HG03025 (cell line): ENCODE measurements around the gene TUBE1.
"Not testable (repeated sequence)": the region's sequence is repeated elsewhere in the genome, so short reads cannot be mapped to it uniquely, and the experiment has no call there.

Source experiments
- ATAC-seq: cut with Tn5 transposase; IDR thresholded peaks from one replicate; pipeline ENCODE4 v1.9.1; 2021; ENCODE audit warnings: mild to moderate bottlenecking, moderate library complexity; ENCODE audit not compliant: unreplicated experiment, low FRiP score

The TUBE1 gene

DNA sequence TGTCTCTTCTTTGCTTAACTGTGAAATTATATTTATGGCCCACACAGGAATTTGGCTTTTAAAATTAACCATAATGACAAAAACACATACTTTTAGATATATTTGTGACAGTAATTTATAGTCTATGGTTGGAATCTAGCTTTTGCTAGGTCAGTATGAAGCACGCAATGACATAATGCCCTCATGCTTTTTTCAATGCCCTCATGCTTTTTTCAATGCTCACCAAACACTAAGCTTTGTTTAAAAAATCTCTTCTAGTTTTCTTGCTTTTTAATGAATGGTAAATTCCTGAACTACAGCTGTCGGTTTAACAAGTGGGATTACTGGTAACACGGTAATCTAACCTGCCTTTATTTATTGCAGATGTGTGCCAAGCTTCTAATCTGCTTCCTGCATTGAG is 20.7 kb downstream of the TUBE1 start:
- ATAC-seq, result no peak

DNA sequence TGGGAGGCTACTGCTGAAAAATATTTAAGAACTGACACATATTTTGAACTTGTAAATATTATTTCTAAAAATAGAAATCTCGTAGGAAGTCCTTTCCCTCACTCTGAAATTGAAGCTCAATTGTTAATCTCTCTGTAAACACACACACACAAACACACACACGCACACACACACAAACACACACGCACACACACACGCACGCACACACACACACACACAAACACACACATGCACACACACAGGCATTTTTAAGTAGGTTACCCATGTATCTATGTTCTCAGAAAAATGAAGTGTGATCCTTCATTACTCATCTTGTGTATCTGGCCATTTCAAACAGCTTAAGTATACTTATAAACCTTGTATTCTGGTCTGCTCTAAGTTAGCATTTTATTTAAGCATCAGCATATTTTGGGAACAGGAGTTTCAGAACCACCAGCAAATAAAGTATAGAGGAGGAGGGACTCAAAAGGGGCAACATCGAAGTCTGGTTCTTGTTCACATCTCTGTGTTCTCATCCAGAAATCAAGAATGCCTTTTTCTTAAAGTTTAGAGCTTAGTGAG is 21.8 kb downstream of the TUBE1 start:
- no peak for ATAC-seq

DNA sequence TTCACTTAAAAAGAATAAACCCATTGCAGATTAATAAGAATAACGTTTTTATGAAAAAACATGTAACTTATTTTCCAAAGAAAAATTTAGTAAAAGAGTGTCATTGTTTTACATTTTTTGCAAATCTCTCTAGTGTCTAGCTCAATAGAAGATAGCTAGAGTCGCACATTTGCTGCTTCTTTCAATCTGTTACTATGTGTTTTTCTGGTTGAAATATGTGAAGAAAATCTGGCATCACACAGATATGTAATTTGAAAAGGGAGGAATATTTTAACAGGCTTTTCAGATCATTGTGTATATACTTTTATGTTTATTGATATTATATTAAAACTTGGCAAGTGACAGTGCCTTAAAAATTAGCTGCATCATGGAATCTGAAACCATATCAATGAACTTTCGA is 24.3 kb downstream of the TUBE1 start:
- no peak for ATAC-seq

DNA sequence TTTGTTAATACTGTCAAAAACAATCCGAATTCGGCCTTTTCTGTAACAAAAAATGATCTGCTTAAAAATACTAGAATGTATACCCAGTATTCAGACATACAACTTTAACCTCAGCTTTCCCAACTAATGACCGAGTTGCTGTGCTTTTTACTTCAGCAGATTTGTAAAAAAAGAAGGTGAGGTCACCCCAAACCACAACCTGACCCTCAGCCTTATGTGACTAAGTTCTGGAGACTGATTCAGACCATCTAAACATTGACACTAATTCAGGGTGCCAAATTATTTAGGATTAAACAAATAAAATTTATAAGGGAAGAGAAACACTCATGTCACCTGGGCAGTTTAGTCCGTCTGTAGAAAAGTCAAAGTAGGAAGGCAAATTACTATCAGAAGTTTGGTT is 25.7 kb downstream of the TUBE1 start:
- ATAC-seq, result no peak

DNA sequence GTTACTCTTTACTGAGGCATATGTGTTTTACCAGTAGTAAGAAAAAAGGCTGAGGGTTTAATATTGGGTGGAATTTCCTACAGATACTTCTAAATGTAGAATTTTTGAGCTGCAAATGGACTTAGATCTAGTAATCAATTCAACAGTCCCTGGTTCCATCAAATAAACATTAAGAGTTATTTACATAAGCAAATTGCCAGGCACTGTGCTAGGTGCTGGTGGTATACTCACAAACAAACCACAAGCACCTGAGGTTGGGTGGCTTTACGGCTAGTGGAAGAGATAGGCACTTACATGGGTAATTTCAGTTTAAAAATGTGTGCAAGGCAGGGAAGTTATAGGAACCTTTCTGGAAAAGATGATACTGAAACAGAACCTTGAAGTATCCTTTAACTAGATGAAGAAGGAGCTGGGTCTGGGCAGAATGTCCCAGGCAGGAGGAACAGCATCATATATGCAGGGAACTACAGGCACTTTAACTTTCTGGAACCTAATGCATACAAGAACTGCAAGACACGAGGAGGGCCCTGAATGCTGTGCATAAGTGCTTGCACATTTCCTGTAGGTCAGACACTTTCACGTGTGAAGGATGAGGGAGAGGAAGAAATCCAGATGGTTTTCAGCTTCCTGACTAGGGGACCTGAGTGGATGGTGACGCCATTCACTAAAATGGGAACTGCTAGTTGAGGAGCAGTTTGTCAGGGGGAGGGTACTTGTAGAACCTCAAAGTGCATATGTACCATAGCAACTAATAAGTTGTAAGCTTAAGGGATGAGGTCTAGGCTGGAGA is 28.8 kb downstream of the TUBE1 start:
- no peak for ATAC-seq

DNA sequence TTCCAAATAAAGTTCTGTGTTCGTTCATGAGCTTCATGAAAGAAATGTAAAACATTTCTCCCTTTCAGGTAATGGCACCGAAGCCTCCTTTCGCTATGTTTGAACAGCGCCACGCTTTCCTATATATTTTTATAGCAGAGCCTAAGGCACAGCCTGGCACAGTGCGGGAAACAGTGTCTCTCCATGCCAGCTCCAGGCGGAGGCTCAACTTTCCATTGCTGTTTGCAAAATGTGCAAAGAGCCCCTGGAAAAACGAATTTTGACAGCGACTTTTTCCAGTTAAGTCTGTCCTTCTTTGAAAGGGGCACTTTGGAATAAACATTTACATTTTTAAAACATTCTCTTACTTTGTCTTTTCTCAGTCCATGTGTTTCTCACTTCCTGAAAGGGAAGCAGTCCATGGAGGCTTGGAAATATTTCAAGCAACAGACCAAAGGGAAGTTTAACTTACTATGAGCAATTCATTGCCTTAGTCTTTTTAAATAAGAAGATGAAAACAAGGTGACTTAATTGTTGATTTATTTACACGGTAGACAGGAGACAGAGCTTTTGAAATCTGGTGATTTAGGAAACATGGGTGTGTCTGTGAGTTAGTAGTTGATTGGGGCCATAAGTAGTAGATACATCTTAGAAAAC is 32.6 kb downstream of the TUBE1 start:
- no peak for ATAC-seq

DNA sequence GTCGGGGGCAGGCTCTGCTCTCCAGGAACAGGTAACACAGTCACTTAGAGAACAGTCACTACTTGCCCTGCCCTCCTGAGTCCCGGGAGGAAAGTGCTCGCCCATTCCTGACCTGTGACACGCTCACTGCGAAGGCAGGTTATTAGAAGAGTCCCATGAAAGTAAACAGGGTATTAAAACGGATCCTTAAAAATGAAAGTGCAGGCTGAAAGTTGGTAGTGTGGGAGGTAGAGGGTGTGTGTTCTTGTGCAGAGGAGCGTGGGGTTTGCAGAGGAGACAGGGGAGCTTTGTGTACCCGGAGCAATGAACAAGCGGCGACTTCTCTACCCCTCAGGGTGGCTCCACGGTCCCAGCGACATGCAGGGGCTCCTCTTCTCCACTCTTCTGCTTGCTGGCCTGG is 33.3 kb downstream of the TUBE1 start, which contains the start of gene CCN6:
Gene CCN6 (plus strand): TSS at position 104 of the 400 bp plus-strand sequence. CDS start 254 bp downstream, at position 358.
- ATAC-seq, result no peak

DNA sequence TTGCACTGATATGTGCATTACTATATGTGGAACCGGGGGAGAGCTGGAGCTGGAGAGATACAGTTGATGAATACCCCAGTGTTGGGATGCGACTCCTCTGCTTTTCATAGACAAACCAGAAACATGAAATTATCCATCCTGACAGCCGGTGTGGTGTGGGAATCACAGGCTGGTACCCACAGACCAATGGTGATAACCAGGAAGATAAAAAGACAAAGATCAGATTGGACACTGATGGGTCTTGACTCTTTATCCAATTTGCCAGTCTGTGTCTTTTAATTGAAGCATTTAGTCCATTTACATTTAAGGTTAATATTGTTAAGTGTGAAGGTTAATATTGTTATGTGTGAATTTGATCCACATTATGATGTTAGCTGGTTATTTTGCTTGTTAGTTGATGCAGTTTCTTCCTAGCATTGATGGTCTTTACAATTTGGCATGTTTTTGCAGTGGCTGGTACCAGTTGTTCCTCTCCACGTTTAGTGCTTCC is 36.0 kb downstream of the TUBE1 start:
- not testable (repeated sequence) for ATAC-seq

DNA sequence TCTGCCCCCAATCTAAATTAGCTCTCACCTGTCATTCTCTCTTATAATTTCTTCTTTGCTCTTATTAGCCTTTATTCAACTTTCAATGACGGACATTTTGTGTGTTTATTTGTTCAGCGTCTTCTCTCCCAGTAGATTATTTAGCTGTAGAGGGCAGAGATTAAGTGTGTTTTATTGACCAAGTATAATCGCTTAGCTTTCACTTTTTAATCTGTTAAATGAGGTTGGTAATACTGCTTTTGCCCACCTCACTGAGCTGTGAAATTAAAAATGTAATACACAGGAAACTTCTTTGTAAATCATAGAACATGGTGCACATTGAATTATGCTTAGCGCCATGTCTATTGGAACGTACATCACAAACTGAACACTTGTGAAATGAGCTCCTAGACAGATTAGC is 36.9 kb downstream of the TUBE1 start:
- no peak for ATAC-seq

DNA sequence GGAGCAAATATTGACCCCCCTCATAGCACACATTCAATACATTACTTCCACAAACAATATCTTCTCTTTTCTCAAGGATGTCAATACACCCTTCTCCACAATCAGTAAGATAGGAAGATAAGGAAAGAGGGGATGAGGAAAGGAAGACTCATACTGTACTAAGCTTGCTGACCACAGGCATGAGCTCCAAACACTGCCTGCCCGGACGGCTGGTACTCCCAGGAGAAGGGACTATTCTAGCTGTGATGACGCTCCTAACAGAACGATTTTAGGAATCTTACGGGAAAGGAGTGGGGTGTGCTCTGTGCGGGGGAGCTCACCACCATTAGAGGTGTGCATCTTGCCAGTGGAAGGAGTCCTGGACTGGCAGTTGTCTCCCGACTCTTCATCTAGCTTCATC is 37.3 kb downstream of the TUBE1 start:
- ATAC-seq, result no peak

DNA sequence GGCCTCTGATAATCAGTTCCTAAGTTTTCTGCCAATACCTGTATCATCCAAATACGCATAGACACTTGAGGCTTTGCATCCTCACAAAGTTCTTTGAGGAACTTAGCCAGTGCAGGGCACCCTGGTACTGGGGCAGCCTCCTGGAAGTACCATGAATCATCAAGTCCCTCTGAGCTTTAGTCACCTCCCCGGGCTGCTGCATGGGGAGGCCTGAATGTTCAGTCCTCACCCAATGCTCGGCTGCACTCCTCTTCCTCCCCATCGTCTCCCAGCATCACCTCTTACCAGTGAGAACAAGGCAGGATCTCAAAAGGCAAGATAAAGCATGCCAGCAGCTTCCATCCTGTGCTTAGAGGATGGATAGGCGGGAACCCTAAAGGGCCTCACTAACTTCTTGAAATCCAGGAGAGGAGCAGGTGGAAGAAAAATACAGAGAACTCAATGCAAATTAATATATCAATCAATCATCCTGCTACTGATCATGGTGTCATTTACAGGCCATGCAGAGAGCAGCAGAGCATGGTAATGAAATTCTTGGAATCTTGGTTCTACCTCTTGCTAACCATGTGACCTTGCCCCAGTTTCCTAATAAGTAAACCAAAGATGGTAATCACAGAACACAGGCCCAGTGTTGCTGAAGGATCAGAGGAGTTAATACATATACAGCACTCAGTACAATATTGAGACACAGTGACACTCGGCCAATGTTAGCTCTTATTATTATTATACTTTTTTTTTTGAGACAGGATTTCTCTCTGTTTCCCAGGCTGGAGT is 38.1 kb downstream of the TUBE1 start:
- no peak for ATAC-seq

DNA sequence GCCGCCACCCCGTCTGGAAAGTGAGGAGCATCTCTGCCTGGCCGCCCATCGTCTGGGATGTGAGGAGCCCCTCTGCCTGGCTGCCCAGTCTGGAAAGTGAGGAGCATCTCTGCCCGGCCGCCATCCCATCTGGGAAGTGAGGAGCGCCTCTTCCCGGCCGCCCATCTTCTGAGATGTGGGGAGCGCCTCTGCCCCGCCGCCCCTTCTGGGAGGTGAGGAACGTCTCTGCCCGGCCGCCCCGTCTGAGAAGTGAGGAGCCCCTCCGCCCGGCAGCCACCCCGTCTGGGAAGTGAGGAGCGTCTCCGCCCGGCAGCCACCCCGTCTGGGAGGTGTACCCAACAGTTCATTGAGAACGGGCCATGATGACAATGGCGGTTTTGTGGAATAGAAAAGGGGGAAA is 39.8 kb downstream of the TUBE1 start:
- ATAC-seq, result not testable (repeated sequence)

DNA sequence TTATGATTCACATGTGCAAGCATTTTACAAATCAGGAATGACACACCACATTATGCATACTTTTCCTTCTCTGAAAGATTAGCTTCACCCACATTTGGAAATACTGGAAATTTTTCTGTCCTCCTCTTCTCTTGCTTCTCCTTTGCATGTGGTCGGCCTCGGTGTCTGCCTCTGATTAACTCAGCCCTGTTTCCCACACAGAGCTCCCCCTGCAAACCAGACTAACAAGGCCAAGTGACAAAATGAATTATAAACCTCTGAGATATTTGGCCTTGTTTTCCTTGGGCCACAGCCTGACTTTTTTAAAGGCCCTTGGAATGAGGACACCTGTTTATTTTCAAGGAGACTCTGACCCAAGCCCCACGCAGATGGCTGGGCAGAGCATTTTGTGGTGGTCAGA is 42.4 kb downstream of the TUBE1 start:
- ATAC-seq, result no peak

DNA sequence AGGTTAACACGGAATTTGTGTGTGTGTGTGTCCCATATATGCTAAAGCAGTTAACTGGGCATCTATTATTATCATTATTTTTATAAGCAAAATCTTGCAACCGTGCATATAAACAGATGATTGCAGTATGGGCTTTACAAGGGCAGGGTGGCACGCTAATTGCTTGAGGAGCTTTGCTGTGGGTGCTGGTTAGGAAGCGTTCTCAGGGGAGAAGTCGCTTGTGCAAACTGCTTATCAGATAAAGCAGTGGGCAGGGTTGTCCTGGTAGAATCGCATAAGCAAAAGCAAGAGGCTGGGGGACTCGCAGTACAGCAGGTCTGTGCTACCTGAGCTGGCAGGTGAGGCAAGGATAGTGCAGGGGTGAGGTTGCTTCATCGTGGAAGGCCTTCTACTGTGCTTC is 43.1 kb downstream of the TUBE1 start:
- ATAC-seq, result no peak

DNA sequence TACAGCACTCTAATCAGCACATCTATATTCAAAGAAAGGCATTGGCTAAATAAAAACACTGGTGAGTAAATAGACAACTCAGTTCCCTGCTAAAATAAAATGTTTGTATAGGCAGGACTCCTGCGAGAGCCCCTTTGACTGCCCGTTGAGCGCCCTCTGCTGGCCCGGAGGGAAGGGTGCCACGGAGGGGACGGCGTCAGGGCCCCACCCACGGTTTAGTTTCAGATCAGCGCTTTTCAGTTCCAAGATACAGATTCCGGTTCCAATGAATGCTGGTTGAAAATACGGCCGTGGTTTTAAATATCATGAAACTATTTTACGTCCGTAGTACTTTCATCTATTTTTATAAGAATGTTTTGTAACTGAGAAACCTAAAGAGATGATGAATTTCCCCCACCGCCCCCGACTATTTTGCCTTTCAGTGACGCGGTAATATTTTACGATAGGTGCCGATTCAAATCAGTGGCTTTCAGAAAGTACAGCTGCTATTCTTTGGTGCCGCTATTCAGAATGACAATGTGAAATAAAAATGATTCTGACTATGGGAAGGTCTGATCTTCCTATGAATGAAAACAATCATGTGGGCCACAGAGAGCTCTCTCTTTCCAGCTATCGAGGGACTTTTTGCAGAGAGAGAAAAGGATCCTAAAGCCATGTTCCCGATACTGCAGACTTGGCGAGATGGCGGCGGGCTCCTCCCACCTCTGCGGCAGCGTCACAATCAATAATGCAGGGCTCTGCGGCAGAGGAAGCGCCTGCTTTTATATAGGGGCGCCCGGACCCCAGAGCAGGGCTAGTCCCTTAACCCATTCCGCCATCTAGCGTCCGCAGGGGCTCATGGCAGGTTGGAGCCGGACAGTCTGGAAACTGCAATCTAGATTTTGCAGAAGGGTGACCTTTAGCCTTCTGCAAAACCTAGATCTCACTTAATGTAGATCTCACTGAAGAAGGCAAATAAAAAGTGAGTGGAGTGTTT is 44.0 kb downstream of the TUBE1 start:
- ATAC-seq, result peak; percentile 92

DNA sequence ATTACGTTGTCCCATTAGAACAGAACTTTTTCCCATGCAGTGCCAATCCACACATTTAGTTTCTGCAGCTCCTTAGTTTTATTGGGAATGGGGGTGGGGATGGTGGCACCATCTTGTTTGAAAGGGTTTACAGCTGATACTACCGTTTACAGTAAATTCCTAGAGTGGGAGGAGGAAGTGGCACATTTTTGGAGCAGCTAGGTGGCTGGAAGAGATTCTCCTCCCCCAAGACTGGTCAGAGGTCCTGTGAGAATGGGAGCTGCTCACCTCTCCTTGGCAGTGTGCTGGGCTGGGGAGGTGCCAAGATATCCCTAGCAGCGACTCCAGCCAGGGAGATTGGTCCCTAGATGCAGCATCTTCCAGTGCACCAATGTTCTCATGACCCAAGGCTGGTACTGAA is 45.7 kb downstream of the TUBE1 start:
- ATAC-seq, result no peak

DNA sequence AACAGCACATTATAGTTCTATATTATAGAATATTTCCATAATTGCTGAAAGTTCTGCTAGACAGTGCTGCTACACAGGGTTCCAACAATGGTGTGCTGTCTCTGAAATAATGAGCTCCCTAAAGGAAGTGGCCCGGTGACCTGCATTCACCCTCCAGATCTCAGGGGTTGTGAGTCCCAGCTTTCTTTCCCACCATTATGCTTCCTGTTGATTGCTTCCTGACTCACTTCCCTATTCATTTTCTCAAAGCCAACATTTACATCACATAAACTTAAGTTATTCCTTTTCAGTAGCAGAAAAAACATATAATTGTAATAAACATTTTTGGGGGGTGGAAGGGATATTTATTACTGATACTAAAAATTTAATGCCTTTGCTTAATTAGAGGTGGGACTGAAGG is 46.3 kb downstream of the TUBE1 start:
- no peak for ATAC-seq

DNA sequence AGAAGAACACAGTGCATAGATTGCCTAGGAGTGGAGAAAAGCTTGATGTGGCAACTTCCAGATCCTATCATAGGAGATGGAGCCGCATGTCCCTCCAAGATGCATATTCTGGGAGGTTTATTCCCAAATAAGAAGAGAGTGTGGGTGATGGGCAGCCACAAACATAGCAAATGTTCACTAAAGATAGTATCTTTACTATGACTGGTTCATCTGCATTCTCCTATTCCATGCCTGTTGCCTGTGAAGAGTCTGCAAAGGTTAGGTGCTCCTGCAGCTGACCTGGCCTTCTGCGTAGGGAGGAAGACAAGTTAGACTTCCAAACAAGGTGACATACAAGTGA is 47.9 kb downstream of the TUBE1 start:
- no peak for ATAC-seq

DNA sequence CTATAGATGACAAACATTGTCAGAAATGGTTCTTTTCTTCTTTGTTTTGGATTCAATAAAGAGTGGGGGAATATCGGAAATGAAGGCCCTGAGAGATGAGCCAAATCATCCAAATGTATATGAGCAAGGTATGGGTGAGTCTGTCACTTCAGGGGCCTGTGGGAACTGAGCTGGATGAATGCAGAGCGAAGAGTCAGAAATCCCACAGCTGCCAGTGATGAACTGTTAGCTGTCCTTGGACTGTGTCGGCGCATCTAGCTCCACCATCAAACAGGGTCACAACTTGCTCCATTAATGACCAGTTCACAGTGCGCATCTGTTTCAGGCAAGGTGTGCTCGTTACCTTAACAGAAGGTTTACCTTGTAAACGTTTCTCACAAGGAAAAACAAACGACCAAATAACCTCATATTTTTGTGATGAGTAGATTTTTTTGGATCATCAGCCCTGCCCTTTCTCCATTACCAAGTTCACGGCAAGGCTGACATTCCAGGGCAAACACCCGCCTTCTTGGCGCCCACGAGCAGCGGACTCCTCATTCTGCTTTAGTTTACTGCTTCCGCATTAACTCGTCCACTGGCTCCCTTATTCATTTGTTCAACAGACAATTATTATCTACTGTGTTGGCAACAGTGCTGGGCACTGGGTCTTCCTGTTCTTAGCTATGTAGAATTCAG is 48.4 kb downstream of the TUBE1 start:
- ATAC-seq, result no peak
